ENCODE measurements around the gene UBE2R2. TPM values are rescaled to one million over a fixed set of nuclear protein-coding genes. Genes with fewer than 3 reads are reported as not detected.

Gene UBE2R2
- total and polyA plus RNA-seq, 12 donors = 15.8 to 47.9 (median 41.4) TPM

DNA sequence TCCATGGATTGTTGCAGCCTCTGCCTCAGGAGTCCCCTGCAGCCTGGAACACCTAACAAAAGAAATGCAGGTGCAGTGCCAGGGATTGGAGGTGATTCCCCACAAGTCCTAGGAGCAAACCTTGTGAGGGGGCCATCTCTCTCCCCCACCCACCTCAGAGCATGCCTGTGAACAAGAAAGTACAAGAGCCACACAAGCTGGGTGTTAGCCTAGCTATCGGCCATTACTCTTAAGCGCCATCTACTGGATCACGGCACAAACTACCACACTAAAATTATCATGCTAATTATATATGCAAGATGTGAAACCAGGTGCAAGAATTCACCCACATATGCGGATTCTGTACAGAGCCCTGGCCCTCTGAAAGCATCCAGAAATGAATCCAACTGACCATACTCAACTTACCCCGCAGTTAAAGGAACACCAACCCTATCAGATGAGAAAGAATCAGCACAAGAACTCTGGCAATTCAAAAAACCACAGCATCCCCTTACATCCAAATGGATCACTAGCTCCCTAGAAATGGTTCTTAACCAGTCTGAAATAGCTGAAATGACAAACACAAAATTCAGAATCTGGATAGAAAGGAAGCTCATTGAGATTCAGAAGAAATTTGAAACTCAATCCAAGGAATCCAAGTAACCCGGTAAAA, 38.1 kb upstream of the UBE2R2 start:
- DNase-seq = peak in 1 of 2 donors; percentile 27
- Histone ChIP-seq H3K27me3 (peaks cover 0 to 11% (median 0%) of the 10 kb centered on the region in 7 donors), H3K4me3 (no peak overlapping the region), H3K27ac (no peak overlapping the region), H3K9me3 (peaks cover 0 to 4% (median 0%) of the 10 kb centered on the region in 11 donors), H3K36me3 (no peaks in the 10 kb centered on the region), H3K4me1 (peaks cover 0 to 3% (median 0%) of the 10 kb centered on the region in 9 donors)
- peak in 7 of 8 donors; percentile 42 to 75 (median 55) for ATAC-seq
- 15 to 16% methylated on average over 6 of the region's 6 CpGs for WGBS, 2 donors
- TF ChIP-seq, protein P1, sequence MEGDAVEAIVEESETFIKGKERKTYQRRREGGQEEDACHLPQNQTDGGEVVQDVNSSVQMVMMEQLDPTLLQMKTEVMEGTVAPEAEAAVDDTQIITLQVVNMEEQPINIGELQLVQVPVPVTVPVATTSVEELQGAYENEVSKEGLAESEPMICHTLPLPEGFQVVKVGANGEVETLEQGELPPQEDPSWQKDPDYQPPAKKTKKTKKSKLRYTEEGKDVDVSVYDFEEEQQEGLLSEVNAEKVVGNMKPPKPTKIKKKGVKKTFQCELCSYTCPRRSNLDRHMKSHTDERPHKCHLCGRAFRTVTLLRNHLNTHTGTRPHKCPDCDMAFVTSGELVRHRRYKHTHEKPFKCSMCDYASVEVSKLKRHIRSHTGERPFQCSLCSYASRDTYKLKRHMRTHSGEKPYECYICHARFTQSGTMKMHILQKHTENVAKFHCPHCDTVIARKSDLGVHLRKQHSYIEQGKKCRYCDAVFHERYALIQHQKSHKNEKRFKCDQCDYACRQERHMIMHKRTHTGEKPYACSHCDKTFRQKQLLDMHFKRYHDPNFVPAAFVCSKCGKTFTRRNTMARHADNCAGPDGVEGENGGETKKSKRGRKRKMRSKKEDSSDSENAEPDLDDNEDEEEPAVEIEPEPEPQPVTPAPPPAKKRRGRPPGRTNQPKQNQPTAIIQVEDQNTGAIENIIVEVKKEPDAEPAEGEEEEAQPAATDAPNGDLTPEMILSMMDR (IDR thresholded peaks at IDR 0.05) = peak in 8 of 9 donors; percentile 70 to 84 (median 72)
- intact Hi-C loops (cut with DNase I) = loop anchor here in 1 of 10 donors (5.0 kb wide), 1 partner anchor 47 kb away; no protein-coding TSS in a partner anchor

DNA sequence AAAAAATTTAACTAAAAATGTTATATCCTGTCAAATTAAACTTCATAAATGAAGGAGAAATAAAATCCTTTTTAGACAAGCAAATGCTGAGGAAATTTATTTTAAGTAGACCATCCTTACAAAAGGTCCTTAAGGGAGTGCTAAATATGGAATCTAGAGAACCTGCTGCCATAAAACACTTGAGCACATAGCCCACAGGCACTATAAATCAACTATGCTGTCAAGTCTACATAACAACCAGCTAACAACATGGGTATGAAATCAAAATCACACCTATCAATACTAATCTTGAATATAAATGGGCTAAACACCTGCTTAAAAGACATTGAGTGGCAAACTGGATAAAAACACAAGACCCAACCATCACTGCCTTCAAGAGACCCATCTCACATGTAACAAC, 36.7 kb upstream of the UBE2R2 start:
- no peak for ATAC-seq
- H3K27me3 ChIP-seq = peaks cover 0 to 11% (median 0%) of the 10 kb centered on the region in 7 donors
- TF ChIP-seq, protein P1 (IDR thresholded peaks at IDR 0.05) = no peak
- H3K4me3 ChIP-seq = no peak overlapping the region
- H3K27ac ChIP-seq = no peak overlapping the region
- H3K36me3 ChIP-seq = no peaks in the 10 kb centered on the region
- H3K4me1 ChIP-seq = peaks cover 0 to 3% (median 0%) of the 10 kb centered on the region in 9 donors
- peaks cover 0 to 4% (median 0%) of the 10 kb centered on the region in 11 donors for H3K9me3 ChIP-seq
- DNase-seq = no peak
- intact Hi-C loops (cut with DNase I) = no loop called here

DNA sequence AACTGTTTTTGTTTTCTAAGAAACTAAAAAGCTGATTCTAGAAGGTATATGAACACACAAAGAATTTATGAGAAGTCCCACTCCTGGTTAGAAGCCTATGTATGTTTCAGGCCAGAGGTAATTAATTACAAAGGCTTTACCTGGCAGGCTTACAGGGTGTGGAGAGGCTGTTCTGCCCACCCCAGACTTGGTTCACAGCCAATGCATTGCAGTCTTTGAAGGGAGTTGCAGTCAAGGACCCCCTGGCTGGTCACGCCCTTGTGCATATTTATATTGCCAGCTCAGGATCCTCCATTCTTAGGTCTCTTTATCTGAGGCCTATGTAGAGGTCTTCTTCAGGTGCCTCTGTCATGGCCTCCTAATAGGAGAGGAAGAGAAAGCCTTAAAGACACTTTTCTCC, 35.2 kb upstream of the UBE2R2 start:
- H3K4me3 ChIP-seq = no peak overlapping the region
- no peak for ATAC-seq
- H3K36me3 ChIP-seq = no peaks in the 10 kb centered on the region
- DNase-seq = no peak
- H3K27ac ChIP-seq = no peak overlapping the region
- TF ChIP-seq, protein P1 (IDR thresholded peaks at IDR 0.05) = no peak
- WGBS, 2 donors = 94 to 100% methylated on average over 1 of the region's 1 CpG
- H3K9me3 ChIP-seq = peaks cover 0 to 1% (median 0%) of the 10 kb centered on the region in 11 donors
- peaks cover 0 to 11% (median 0%) of the 10 kb centered on the region in 7 donors for H3K27me3 ChIP-seq
- intact Hi-C loops (cut with DNase I) = no loop called here
- peaks cover 0 to 3% (median 0%) of the 10 kb centered on the region in 9 donors for H3K4me1 ChIP-seq

DNA sequence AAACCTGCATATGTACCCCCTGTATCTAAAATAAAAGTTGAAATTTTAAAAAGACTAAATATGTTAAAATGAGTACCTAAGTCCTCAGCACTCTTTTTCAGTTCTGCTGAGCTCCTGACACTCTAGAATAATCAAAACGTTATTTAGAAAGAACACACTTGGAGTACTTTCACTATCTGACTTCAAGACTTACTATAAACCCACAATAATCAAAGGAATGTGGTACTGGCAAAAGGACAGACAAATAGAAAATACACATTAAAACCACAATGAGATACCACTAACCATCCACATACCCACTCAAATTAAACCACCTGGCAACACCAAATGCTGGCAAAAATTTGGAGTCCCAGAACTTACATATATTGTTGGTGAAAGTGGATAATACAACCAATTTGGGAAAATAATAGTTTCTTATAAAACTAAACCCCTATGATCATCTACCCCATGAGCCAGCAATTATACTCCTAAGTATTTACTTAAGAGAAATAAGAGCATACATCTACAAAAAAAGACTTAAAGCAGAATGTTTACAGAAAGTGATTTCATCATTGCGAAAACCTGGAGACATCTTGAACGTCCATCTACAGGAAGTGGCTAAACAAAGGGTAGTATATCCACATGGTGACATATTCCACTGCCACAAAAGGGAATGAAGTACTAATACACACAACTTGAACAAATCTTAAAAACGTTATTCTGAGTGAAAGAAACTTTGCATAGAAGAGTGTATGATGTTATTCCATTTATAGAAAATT, 34.4 kb upstream of the UBE2R2 start:
- TF ChIP-seq, protein P1 (IDR thresholded peaks at IDR 0.05) = no peak
- WGBS, 2 donors = 53 to 58% methylated on average over 4 of the region's 4 CpGs

More for the DNA sequence above, 34.4 kb upstream of the UBE2R2 start:
- intact Hi-C loops (cut with DNase I) = no loop called here
- no peaks in the 10 kb centered on the region for H3K36me3 ChIP-seq
- H3K27ac ChIP-seq = no peak overlapping the region
- ATAC-seq (no peak), DNase-seq (no peak)
- H3K4me3 ChIP-seq = no peak overlapping the region
- peaks cover 0 to 11% (median 0%) of the 10 kb centered on the region in 7 donors for H3K27me3 ChIP-seq
- no peaks in the 10 kb centered on the region for H3K9me3 ChIP-seq
- H3K4me1 ChIP-seq = peaks cover 0 to 5% (median 0%) of the 10 kb centered on the region in 9 donors
